DMS114 treated with DMSO at 0.1 percent for 48 hours (cell line): Measurements from ENCODE around the gene HTR6.

Source experiments
- DNase-seq: peaks from one replicate; lab custom pipeline; 2025; ENCODE audit not compliant: unreplicated experiment; lab: John Stamatoyannopoulos, UW

HTR6 gene

DNA sequence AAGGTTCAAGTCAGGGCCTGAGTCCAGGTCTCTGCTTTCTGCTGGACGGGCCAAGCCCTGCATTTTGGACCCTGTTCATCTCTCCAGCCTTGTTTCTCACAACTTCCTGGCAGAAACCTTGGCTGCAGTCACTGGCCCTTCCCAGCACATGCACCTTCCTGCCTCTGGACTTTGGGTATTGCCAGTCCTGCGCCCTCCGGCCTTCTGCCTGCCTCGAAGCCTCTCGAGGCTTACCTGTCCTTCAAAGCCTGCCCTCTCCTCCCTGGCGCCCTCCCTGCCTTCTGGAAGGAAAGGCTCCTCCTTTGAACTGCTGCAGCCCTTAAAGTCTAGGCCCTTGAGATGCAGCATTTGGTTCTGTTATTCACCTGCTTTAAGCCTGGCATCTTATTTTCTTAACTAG lies 52.8 kb downstream of the HTR6 start:
- no peak for DNase-seq

GRCh38 chr1:19720174-19720573 lies 55.5 kb downstream of the HTR6 start:
- no peak for DNase-seq

DNA sequence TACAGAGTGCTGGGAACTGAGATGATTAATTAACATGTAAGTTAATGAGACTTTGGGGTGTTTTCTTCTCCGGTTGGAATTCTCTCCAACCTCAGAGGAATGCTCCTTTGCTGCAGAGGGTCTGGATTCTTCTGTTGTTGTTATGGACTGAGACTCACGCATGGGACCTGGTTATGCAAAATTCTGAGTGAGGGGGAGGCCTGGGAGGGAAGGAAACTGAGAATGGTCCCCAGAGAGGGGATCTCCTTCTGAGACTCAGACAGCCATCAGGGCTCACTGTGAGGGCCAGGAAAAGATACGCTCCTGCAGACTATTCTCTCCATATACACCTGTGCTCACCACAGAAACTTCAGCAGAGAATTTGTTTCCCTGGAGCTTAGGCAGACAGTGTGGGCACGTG lies 56.3 kb downstream of the HTR6 start:
- DNase-seq = no peak

DNA sequence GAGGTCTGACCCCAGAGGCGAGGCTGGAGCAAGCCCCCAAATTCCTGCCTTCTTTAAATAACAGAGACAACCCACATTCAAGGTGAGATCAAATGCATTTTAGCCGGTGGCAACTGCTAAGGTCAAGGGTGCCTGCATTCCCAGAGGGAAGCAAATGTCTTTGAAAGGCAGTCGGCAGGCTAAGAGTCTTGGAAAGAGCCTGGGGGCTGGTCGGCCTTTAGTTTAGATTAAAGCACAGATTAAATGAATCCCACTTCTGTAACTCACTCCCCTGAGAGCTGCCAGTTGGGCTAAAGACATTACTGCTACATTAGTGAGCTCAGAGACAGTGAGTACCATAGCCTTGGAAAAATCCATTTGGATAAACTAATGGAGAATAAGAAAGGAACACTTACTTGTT lies 59.2 kb downstream of the HTR6 start:
- no peak for DNase-seq

DNA sequence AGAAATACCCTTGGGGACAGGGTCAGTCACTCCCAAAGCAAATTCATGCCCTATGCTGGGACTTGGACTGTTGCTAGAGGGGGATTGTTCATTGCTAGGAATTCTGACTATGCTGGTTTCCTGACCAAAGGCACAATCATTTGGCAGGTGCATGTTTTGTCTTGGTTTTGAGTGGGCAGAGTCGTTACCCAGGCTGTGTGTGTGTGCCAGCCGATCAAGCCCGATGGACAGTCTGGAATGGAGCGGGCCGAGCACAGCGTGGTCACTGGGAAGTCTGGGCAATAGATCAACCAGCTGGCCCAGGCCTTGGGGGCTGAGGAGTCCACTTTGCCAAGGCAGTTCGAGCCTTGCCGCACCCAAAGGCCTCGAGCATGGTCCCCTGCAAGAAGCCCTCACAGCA lies 60.9 kb downstream of the HTR6 start:
- DNase-seq = no peak

DNA sequence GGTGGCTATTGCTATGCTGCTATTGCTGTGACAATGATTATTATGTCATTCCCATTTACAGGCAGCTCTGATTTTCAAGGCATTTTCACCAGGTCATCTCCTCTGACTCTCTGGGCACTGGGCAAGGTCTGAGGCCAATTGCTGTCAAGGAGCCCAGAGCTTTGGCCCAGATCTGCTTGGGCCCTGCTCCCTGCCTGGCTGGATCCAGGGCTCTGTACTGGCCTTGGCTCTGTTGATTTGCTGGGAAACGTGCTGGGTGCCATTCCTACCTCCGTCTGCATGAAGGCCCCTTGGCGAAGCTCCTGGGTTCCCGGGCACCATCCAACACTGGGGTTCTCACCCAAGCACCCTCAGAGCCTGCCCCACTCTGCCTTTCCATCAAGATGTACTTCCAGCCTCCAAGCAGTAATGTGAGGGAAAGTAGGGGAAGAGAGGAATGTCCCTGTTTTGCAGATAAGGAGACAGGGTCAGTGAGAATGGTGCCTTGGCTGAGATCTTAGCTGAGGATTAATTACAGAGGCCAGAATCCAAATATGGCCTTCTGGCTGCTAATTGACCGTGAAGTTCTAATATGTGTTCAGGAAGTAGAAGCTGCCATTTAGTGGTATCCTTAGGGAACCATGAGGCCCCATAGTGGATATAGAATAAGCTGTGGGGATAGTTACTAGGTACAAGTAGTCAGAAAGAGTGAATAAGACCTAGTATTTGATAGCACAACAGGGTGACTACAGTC lies 63.9 kb downstream of the HTR6 start:
- no peak for DNase-seq

- DNase-seq = no peak
Observed at GRCh38 chr1:19730232-19730631, 65.6 kb downstream of the HTR6 start.
